Hair follicle dermal papilla cell (primary cell): Measurements from ENCODE around the gene TUBB8. TPM values are rescaled to one million over a fixed set of nuclear protein-coding genes. Genes with fewer than 3 reads are reported as not detected.

Experiments used
- total RNA-seq: library from RNA; depleted of rRNA; stranded (reverse); fragments of >200 nt; gene quantifications from 2 replicates; pipeline ENCODE4 v1.2.3, GENCODE V29; 2012

Gene TUBB8
- total RNA-seq, result not detected in 2 replicates

GRCh38 chr10:48996-49395 lies at the start of gene TUBB8:
TSS of gene TUBB8 (minus strand) at chr10:49296. CDS start at chr10:49238, 58 bp downstream.

Other genes starting within 250 kb of the TUBB8 start
- gene ZMYND11, start 86.2 kb upstream of the TUBB8 start, total RNA-seq, result 54.8 and 57.6 TPM in 2 replicates